HCT116 (cell line): Measurements from ENCODE around the gene TNNI3. TPM values are rescaled to one million over a fixed set of nuclear protein-coding genes. Genes with fewer than 3 reads are reported as not detected.

Experiments used
- ATAC-seq: fragments of 200-7000 bp; cut with Tn5 transposase; 2 replicates; pipeline ENCODE4 v1.9.1; 2020; ENCODE audit warnings: mild to moderate bottlenecking, moderate library complexity
- BruUV-seq: library from RNA; stranded (reverse); fragments of 400-500 nt; replicated peaks from 2 replicates; lab custom pipeline; 2021; lab: Mats Ljungman, UMichigan
- CTCF ChIA-PET: fragments of 300-600 bp; sonication (Branson Sonifier 250); formaldehyde crosslinking; loops from one replicate; lab custom pipeline; 2021; ENCODE audit warnings: antibody characterized with exemption; lab: Charles Lee
- POLR2A ChIA-PET: fragments of 300-600, 350-600 bp; sonication (Branson Sonifier 250); formaldehyde crosslinking; loops from one replicate; lab custom pipeline; 2021; ENCODE audit warnings: antibody characterized with exemption; lab: Charles Lee
- RAD21 ChIA-PET, 2 experiments: fragments of 300-600 bp; sonication (Branson Sonifier 250); formaldehyde crosslinking; loops; one replicate each; lab custom pipeline; 2023; ENCODE audit warnings: low total read pairs in 2 of 2; ENCODE audit not compliant: uncharacterized antibody in 2 of 2, unreplicated experiment in 2 of 2, low non-redundant PET in 1 of 2; lab: Charles Lee
- DNase-seq: peaks from one replicate; pipeline ENCODE4 v3.0.0-alpha.2; 2010; ENCODE audit warnings: low read depth, low spot score
- H2AFZ ChIP-seq: fragments of 200-600 bp; shearing (Covaris generic), sonication (generic); 2 replicates; pipeline ENCODE4 v1.6.1; 2017; ENCODE audit warnings: low read depth, mixed run types, mixed read lengths, antibody characterized with exemption, low read length; ENCODE audit not compliant: poor library complexity, severe bottlenecking
- H3K27ac ChIP-seq: 2 replicates; pipeline ENCODE4 v1.5.1; 2012; ENCODE audit warnings: low read depth, low read length
- H3K27me3 ChIP-seq: fragments of 200-600 bp; sonication (generic); 2 replicates; pipeline ENCODE4 v1.6.1; 2016; ENCODE audit warnings: mixed run types, low read length, mixed read lengths; ENCODE audit not compliant: insufficient read depth
- H3K36me3 ChIP-seq, 2 experiments: fragments of 200-500 bp in 1 of 2; fragments of 200-600 bp in 1 of 2; sonication (Bioruptor generic) in 1 of 2; sonication (generic) in 1 of 2; 2 replicates each; pipeline versions ENCODE4 v1.5.1 to v1.6.1; 2014 to 2016; ENCODE audit warnings: low read length in 2 of 2, inconsistent platforms in 1 of 2, mixed read lengths in 1 of 2, mixed run types in 1 of 2; ENCODE audit not compliant: insufficient read depth in 2 of 2, control insufficient read depth in 1 of 2
- H3K4me1 ChIP-seq, 2 experiments: fragments of 200-600 bp in 1 of 2; sonication (generic) in 1 of 2; 2 replicates each; pipeline versions ENCODE4 v1.5.1 to v1.6.1; 2012 to 2017; ENCODE audit warnings: low read length in 2 of 2, inconsistent platforms in 1 of 2, mild to moderate bottlenecking in 1 of 2, mixed read lengths in 1 of 2, mixed run types in 1 of 2, moderate library complexity in 1 of 2; ENCODE audit not compliant: insufficient read depth in 2 of 2, control insufficient read depth in 1 of 2
- H3K4me2 ChIP-seq: fragments of 200-600 bp; sonication (generic); 2 replicates; pipeline ENCODE4 v1.6.1; 2017; ENCODE audit warnings: mixed run types, low read length, mixed read lengths
- H3K4me3 ChIP-seq, 2 experiments: fragments of 200-600 bp in 1 of 2; sonication (generic) in 1 of 2; replicated peaks in 1 of 2; 2 replicates each; pipeline ENCODE4 v1.5.1; 2011 to 2016; ENCODE audit warnings: low read length in 2 of 2, control low read depth in 1 of 2, low read depth in 1 of 2, mild to moderate bottlenecking in 1 of 2, mixed read lengths in 1 of 2, mixed run types in 1 of 2
- H3K79me2 ChIP-seq: fragments of 200-600 bp; sonication (generic); 2 replicates; pipeline ENCODE4 v1.6.1; 2017; ENCODE audit warnings: mild to moderate bottlenecking, mixed run types, low read length, moderate library complexity, mixed read lengths; ENCODE audit not compliant: insufficient read depth
- H3K9ac ChIP-seq: fragments of 200-600 bp; sonication (generic); 2 replicates; pipeline ENCODE4 v1.6.1; 2016; ENCODE audit warnings: low read length, mixed read lengths
- H3K9me2 ChIP-seq: fragments of 200-600 bp; sonication (generic), shearing (Covaris generic); 2 replicates; pipeline ENCODE4 v1.6.1; 2017; ENCODE audit warnings: mixed run types, mild to moderate bottlenecking, moderate library complexity; ENCODE audit not compliant: insufficient read depth
- H3K9me3 ChIP-seq, 2 experiments: fragments of 200-500 bp in 1 of 2; fragments of 200-600 bp in 1 of 2; sonication (Bioruptor generic) in 1 of 2; sonication (generic) in 1 of 2; 2 replicates each; pipeline ENCODE4 v1.6.1; 2014 to 2017; ENCODE audit warnings: low read length in 2 of 2, mixed read lengths in 2 of 2, inconsistent platforms in 1 of 2, low read depth in 1 of 2, mild to moderate bottlenecking in 1 of 2, mixed run types in 1 of 2, moderate library complexity in 1 of 2; ENCODE audit not compliant: control insufficient read depth in 1 of 2, insufficient read depth in 1 of 2
- H4K20me1 ChIP-seq: fragments of 200-600 bp; sonication (generic), shearing (Covaris generic); 2 replicates; pipeline ENCODE4 v1.6.1; 2017; ENCODE audit warnings: mixed run types, mild to moderate bottlenecking, moderate library complexity; ENCODE audit not compliant: insufficient read depth
- CBX3 ChIP-seq: IDR thresholded peaks from 2 replicates; pipeline ENCODE4 v1.6.1; 2012; ENCODE audit warnings: low read depth
- CEBPB ChIP-seq: IDR thresholded peaks from 2 replicates; pipeline ENCODE4 v1.6.1; 2012; ENCODE audit warnings: low read depth
- EGR1 ChIP-seq: IDR thresholded peaks from 2 replicates; pipeline ENCODE4 v1.6.1; 2012; ENCODE audit warnings: low read depth
- ELF1 ChIP-seq: IDR thresholded peaks from 2 replicates; pipeline ENCODE4 v1.6.1; 2012; ENCODE audit warnings: low read depth, borderline replicate concordance
- FOSL1 ChIP-seq: IDR thresholded peaks from 2 replicates; pipeline ENCODE4 v1.6.1; 2012; ENCODE audit warnings: low read depth
- POLR2A ChIP-seq: IDR thresholded peaks from 2 replicates; pipeline ENCODE4 v1.7.0; 2011; ENCODE audit warnings: borderline replicate concordance; ENCODE audit not compliant: insufficient read depth, insufficient read length; ENCODE audit errors: extremely low read depth
- TCF7L2 ChIP-seq: IDR thresholded peaks from 2 replicates; pipeline ENCODE4 v1.7.0; 2011; ENCODE audit warnings: borderline replicate concordance, inconsistent platforms; ENCODE audit not compliant: insufficient read depth, insufficient read length; ENCODE audit errors: extremely low read depth
- YY1 ChIP-seq: IDR thresholded peaks from 2 replicates; pipeline ENCODE4 v1.6.1; 2011; ENCODE audit warnings: low read length, low read depth, moderate library complexity, mild to moderate bottlenecking; ENCODE audit not compliant: insufficient replicate concordance; ENCODE audit errors: extremely low read depth
- ZFX ChIP-seq: fragments of 450-650 bp; IDR thresholded peaks from 2 replicates; pipeline ENCODE4 v1.6.1; 2017
- intact Hi-C: fragments of 100-400 bp; cut with micrococcal nuclease; formaldehyde crosslinking; loops from 2 replicates; pipeline ENCODE4 v1.10.0; 2022
- total RNA-seq: library from RNA; stranded (reverse); gene quantifications from one replicate; pipeline ENCODE4 v1.2.1, GENCODE V29; 2021; ENCODE audit not compliant: unreplicated experiment
- TF ChIP-seq, protein P1 (sequence below), 3 experiments: fragments of 200-600 bp in 1 of 3; sonication (generic) in 1 of 3; IDR thresholded peaks in 2 of 3; conservative IDR thresholded peaks in 1 of 3; 2 replicates each; pipeline ENCODE4 v1.5.1; 2012 to 2017; ENCODE audit warnings: low read depth in 2 of 3, low read length in 2 of 3, antibody characterized with exemption in 1 of 3, borderline replicate concordance in 1 of 3, control low read depth in 1 of 3, mild to moderate bottlenecking in 1 of 3, mixed read lengths in 1 of 3, mixed run types in 1 of 3, moderate library complexity in 1 of 3; ENCODE audit not compliant: insufficient read depth in 1 of 3

The TNNI3 gene
- total RNA-seq, 1 experiment from 2014 or later: 42.1 TPM

- TF ChIP-seq YY1 (no peak), EGR1 (no peak), ELF1 (no peak), CEBPB (no peak), CBX3 (no peak), POLR2A (no peak), FOSL1 (no peak), ZFX (no peak), TCF7L2 (no peak)
- TF ChIP-seq, protein P1, sequence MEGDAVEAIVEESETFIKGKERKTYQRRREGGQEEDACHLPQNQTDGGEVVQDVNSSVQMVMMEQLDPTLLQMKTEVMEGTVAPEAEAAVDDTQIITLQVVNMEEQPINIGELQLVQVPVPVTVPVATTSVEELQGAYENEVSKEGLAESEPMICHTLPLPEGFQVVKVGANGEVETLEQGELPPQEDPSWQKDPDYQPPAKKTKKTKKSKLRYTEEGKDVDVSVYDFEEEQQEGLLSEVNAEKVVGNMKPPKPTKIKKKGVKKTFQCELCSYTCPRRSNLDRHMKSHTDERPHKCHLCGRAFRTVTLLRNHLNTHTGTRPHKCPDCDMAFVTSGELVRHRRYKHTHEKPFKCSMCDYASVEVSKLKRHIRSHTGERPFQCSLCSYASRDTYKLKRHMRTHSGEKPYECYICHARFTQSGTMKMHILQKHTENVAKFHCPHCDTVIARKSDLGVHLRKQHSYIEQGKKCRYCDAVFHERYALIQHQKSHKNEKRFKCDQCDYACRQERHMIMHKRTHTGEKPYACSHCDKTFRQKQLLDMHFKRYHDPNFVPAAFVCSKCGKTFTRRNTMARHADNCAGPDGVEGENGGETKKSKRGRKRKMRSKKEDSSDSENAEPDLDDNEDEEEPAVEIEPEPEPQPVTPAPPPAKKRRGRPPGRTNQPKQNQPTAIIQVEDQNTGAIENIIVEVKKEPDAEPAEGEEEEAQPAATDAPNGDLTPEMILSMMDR (IDR thresholded peaks at IDR 0.05 in 2 of 3, conservative IDR thresholded peaks at IDR 0.05 in 1 of 3; ENCODE audit: borderline replicate concordance in 1 of 3, insufficient read depth in 1 of 3, low read depth in 2 of 3, low read length in 2 of 3): no peak
- H4K20me1 ChIP-seq: no peaks in the 10 kb centered on the region
- H3K4me1 ChIP-seq: peaks cover 2 to 10% of the 10 kb centered on the region in 2 experiments; a peak in 2 of 4 replicates
- no peak overlapping the region for H3K4me2 ChIP-seq
- no peaks in the 10 kb centered on the region for H3K27me3 ChIP-seq
- RAD21 ChIA-PET: no interaction called here
- H2AFZ ChIP-seq: no peak overlapping the region
- no peak overlapping the region for H3K4me3 ChIP-seq
- CTCF ChIA-PET: no interaction called here
- peaks cover 0 to 7% of the 10 kb centered on the region in 2 experiments; a peak in 2 of 4 replicates for H3K36me3 ChIP-seq
- H3K9me2 ChIP-seq: no peaks in the 10 kb centered on the region
- no peak for DNase-seq
- ATAC-seq: no peak
- no peak overlapping the region for H3K9ac ChIP-seq
- POLR2A ChIA-PET: no interaction called here
- BruUV-seq: no TSS peak
- H3K27ac ChIP-seq: no peak overlapping the region
- H3K9me3 ChIP-seq: no peaks in the 10 kb centered on the region
- intact Hi-C loops: no loop called here
- H3K79me2 ChIP-seq: no peaks in the 10 kb centered on the region
Measured at GRCh38 chr19:55137915-55138314, 19.6 kb downstream of the TNNI3 start.
